A375 (cell line): ENCODE results near the gene TMEM240. TPM values are rescaled to one million over a fixed set of nuclear protein-coding genes. Genes with fewer than 3 reads are reported as not detected.

ENCODE experiments used
- total RNA-seq: library from RNA; depleted of rRNA; stranded (reverse); fragments of >200 nt; shearing (Covaris generic); gene quantifications from 2 replicates; pipeline ENCODE4 v1.2.3, GENCODE V29; 2014; rRNA removed

Gene TMEM240
- 0.27 TPM in 1 of 2 replicates, not detected in the other for total RNA-seq

DNA sequence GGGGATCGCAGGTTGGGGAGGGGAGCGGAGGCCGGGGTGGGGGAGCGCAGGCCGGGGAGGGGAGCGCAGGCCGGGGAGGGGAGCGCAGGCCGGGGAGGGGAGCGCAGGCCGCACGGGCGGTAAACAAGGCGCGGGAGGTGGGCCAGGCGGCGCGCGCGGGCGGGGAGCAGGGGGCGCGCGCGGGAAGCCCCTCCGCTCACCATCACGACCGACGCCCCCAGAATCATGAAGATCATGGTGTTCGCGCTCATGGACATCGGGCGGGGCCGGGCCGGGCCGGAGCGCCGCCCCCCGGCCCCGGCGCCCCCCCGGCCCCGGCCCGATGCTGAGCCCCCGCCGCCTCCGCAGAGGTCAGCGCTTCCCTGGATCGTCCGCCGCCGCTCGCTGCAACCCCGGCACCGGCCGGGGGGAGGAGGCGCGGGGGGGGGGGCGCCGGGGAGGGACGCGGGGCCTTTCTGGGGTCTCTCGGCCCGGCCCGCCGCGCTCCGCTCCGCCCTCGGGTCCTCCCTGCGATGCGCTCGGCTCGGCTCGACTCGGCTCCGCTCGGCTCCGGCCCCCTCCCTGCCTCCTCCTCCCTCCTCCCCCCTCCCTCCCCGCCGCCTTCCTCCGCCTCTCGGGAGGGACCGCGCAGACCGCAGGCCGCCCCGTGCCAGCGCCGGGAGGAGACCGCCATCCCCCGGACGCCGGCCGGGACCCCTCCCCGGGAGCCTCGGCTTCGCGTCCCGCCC is at the start of gene TMEM240:
Gene TMEM240, minus strand, starts transcription at position 535 of the 728 bp plus-strand sequence. Its CDS starts 278 bp downstream, at position 257.

DNA sequence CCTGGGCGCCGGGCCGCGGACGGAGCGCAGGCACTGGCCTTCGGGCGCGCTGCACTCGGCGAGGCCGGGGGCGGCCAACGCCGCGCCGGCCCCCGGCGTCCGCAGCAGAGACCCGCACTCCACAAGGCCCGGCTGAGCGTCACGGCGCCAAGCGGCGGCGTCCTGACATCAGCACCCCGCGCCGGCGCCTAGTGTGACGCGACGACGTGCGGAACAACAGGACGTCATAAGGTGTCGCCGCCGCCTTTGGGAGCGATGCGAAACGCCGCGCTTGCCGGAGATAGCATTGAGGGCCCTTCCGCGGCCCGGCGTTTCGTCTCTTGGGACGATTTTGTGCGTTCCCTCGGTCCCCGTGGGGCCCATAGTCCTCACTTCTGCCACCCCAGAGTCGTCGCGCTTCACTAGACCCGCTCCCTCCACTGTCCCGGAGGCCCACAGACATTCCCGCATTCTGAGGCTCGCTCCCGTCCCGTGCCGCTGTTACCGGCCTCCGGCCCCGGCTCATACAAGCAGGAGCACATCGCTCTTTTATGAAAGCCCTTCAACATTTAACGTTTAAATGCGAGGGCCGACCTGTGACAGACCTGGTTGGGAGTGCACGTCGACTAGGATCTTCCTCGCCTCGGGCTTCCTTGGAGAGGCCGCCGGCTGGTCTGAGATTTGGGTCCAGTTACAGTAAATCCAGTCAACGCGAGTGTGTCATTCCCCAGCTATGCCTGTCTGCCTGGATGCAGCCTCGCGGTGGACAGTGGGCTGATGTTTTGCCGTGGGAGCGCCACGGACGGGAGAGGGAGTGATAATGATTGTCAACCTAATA is 34.5 kb upstream of the TMEM240 start, which contains the start of gene SSU72:
Gene SSU72, minus strand, starts transcription at position 143 of the 817 bp plus-strand sequence. CDS start 306 bp downstream, outside the sequence.

DNA sequence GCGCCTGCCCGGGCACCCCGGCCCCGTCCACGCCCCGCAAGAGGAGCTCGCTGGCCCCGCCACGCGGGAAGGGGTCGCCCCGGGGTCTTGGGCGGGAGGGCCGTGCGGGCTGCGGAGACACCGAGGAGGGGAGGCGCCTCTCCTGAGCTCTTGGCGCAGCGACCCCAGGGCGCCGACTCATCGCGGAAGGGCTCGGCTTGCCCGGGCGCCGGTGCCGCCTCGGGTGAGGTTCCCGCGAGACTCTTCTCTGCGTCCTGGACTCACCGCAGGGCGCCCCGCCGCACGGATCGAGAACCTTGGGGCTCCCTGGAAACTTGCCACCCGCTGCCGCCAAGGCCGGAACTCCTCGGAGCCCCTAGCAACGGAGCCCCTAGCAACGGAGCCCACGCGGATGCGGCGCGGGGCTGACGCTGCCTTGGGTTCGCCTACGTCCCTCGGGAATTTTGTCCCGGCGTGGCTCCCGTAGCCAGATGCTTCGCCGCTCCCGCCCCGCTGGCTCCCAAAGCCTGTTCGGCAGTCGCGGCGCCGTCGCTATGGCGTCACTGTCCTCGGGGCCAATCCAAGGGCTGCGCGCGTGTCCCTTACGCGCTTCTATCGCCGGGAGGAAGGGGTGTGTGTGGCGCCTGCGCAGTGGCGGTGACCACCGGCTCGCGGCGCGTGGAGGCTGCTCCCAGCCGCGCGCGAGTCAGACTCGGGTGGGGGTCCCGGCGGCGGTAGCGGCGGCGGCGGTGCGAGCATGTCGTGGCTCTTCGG is 28.7 kb downstream of the TMEM240 start, which contains the start of gene ATAD3A:
Gene ATAD3A, plus strand, starts transcription at position 630 of the 753 bp plus-strand sequence. Its CDS starts 107 bp downstream, at position 737.

Other genes with a start within 250 kb of the TMEM240 start
- 30.1 and 39.1 TPM in 2 replicates for gene ACAP3, start 232.7 kb downstream of the TMEM240 start, total RNA-seq
- 34.9 and 47.2 TPM in 2 replicates for gene PUSL1, start 232.0 kb downstream of the TMEM240 start, total RNA-seq
- 138 and 141 TPM in 2 replicates for gene INTS11, start 216.0 kb downstream of the TMEM240 start, total RNA-seq
- 18.9 and 23.5 TPM in 2 replicates for gene CPTP, start 215.8 kb downstream of the TMEM240 start, total RNA-seq
- 0.30 and 0.56 TPM in 2 replicates for gene TAS1R3, start 209.3 kb downstream of the TMEM240 start, total RNA-seq
- gene DVL1, start 191.2 kb downstream of the TMEM240 start, total RNA-seq, result 115 TPM in 2 replicates
- gene MXRA8, start 182.1 kb downstream of the TMEM240 start, total RNA-seq, result 0.77 TPM in 1 of 2 replicates, not detected in the other
- 307 and 311 TPM in 2 replicates for gene AURKAIP1, start 165.4 kb downstream of the TMEM240 start, total RNA-seq
- gene CCNL2, start 141.3 kb downstream of the TMEM240 start, total RNA-seq, result 221 and 241 TPM in 2 replicates
- 286 and 336 TPM in 2 replicates for gene MRPL20, start 133.3 kb downstream of the TMEM240 start, total RNA-seq
- not detected in 2 replicates for gene ANKRD65, start 119.3 kb downstream of the TMEM240 start, total RNA-seq
- gene VWA1, start 104.9 kb downstream of the TMEM240 start, total RNA-seq, result 1.9 and 4.9 TPM in 2 replicates
- not detected in 2 replicates for gene ATAD3C, start 90.9 kb downstream of the TMEM240 start, total RNA-seq
- gene ATAD3B, start 68.9 kb downstream of the TMEM240 start, total RNA-seq, result 52.9 and 59.0 TPM in 2 replicates
- gene ATAD3A, start 28.5 kb downstream of the TMEM240 start, total RNA-seq, result 102 and 114 TPM in 2 replicates
- 106 and 107 TPM in 2 replicates for gene SSU72, start 34.2 kb upstream of the TMEM240 start, total RNA-seq
- 3.6 and 6.1 TPM in 2 replicates for gene FNDC10, start 59.5 kb upstream of the TMEM240 start, total RNA-seq
- gene MIB2, start 74.9 kb upstream of the TMEM240 start, total RNA-seq, result 56.6 and 59.9 TPM in 2 replicates
- gene MMP23B, start 91.5 kb upstream of the TMEM240 start, total RNA-seq, result 0.08 and 1.4 TPM in 2 replicates
- 21.3 and 22.3 TPM in 2 replicates for gene CDK11B, start 118.4 kb upstream of the TMEM240 start, total RNA-seq
- gene SLC35E2B, start 152.2 kb upstream of the TMEM240 start, total RNA-seq, result 19.3 and 21.4 TPM in 2 replicates
- gene CDK11A, start 183.7 kb upstream of the TMEM240 start, total RNA-seq, result 36.1 and 38.4 TPM in 2 replicates
- gene NADK, start 237.8 kb upstream of the TMEM240 start, total RNA-seq, result 53.4 and 60.2 TPM in 2 replicates